ENCODE measurements around the gene ASTN1.

Gene ASTN1

GRCh38 chr1:176820391-176821031 is 344.0 kb downstream of the ASTN1 start:
- Mint-ChIP-seq H3K4me3 (no peak overlapping the region), H3K27ac (no peak overlapping the region), H3K9me3 (no peaks in the 10 kb centered on the region), H3K36me3 (no peaks in the 10 kb centered on the region), H3K4me1 (no peaks in the 10 kb centered on the region)
- no peak for ATAC-seq
- no peak for DNase-seq (ENCODE audit: low spot score in 2 of 2)

DNA sequence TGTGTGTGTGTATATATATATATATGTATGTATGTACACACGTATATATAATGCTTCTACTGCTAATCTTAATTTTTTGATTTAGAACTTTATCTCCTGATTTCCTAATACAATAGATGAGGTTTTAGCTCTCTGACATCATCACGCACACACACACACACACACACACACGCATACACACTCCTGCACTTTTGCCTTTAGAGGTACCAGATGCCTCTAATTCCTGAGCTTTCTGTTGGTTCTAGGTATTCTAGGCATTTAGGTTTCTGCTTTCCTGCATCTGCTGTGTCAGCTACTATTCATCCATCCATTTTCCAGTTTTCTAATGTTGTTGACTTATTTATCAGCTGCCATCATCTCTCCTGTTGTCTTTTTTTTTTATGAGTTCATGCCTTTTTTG is 348.3 kb downstream of the ASTN1 start:
- H3K36me3 Mint-ChIP-seq: no peaks in the 10 kb centered on the region
- no peak overlapping the region for H3K27ac Mint-ChIP-seq
- no peak for DNase-seq (ENCODE audit: low spot score in 2 of 2)
- H3K4me1 Mint-ChIP-seq: no peaks in the 10 kb centered on the region
- no peak overlapping the region for H3K4me3 Mint-ChIP-seq
- H3K9me3 Mint-ChIP-seq: peaks cover 5% of the 10 kb centered on the region
- no peak for ATAC-seq

- DNase-seq (ENCODE audit: low spot score in 2 of 2): no peak
- Mint-ChIP-seq H3K27ac (no peak overlapping the region), H3K9me3 (peaks cover 5% of the 10 kb centered on the region), H3K4me3 (no peak overlapping the region), H3K4me1 (no peaks in the 10 kb centered on the region), H3K36me3 (no peaks in the 10 kb centered on the region)
- ATAC-seq: no peak
These were observed 348.9 kb downstream of the ASTN1 start for GRCh38 chr1:176815621-176816020.

DNA sequence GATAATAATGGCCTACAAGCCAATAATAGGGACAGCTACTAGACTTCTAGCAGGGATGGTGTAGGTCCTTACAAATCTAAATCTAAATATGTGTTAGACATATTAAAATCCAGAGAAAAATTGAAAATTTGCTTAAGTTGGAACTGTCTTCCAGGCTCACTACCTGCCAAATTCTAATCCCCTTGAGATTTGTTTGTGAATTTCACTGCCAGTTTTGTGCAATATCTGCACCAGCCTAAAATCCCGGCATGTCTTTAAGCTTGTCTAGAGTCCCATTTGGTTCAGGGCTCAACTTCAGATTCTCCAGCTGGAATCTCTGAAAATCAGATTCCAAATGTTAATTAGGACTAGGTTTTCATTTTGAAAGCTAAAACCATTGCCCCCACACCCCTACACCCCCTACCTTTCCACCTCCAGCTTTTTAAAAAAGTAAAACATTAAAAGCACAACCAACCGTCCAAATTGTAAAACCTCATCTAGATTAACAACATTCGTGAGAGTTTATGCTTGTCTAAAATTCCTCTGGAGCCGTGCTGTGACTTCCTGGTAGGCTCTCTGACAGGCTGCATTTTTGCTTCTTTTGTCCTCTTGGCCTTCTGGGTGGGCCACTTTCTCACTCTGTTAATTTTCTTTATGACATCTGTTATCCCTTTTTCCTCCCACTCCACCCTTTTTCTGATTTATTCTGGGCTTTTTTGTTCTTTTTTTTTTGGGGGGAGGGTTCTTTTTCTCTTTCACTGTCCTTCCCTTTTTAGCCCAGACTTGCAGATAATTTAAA is 352.8 kb downstream of the ASTN1 start:
- DNase-seq (ENCODE audit: low spot score in 2 of 2) (no peak), ATAC-seq (no peak)
- Mint-ChIP-seq H3K4me3 (no peak overlapping the region), H3K9me3 (peaks cover 5% of the 10 kb centered on the region), H3K27ac (no peak overlapping the region), H3K36me3 (no peaks in the 10 kb centered on the region), H3K4me1 (no peaks in the 10 kb centered on the region)

- Mint-ChIP-seq H3K36me3 (no peaks in the 10 kb centered on the region), H3K27ac (no peak overlapping the region), H3K4me3 (no peak overlapping the region), H3K9me3 (peaks cover under 1% of the 10 kb centered on the region), H3K4me1 (no peaks in the 10 kb centered on the region)
- no peak for ATAC-seq
- DNase-seq (ENCODE audit: low spot score in 2 of 2): no peak
These were observed 355.2 kb downstream of the ASTN1 start for GRCh38 chr1:176809292-176809691.
